ENCODE measurements around the gene HOXC4. TPM values are rescaled to one million over a fixed set of nuclear protein-coding genes. Genes with fewer than 3 reads are reported as not detected.

Gene HOXC4
- total and polyA plus RNA-seq, 4 donors = 0.02 TPM; not detected in 3

GRCh38 chr12:54020591-54021405, 32.8 kb upstream of the HOXC4 start:
- TF ChIP-seq FOXA1 (IDR thresholded peaks at IDR 0.05) (no peak), EGR1 (IDR thresholded peaks at IDR 0.05; ENCODE audit: low read depth in 2 of 2) (no peak), RXRA (IDR thresholded peaks at IDR 0.05) (no peak), YY1 (IDR thresholded peaks at IDR 0.05) (no peak)
- peaks cover 7 to 51% (median 18%) of the 10 kb centered on the region in 4 donors for H3K27me3 ChIP-seq (ENCODE audit: control insufficient read depth in 4 of 4, insufficient read depth in 4 of 4, low read length in 3 of 4)
- peaks cover 0 to 13% (median 9%) of the 10 kb centered on the region in 4 donors for H3K4me1 ChIP-seq (ENCODE audit: control insufficient read depth in 4 of 4, insufficient read depth in 4 of 4, low read length in 3 of 4)
- H3K36me3 ChIP-seq (ENCODE audit: control insufficient read depth in 4 of 4, insufficient read depth in 3 of 4, low read depth in 1 of 4, low read length in 3 of 4) = no peaks in the 10 kb centered on the region
- no peaks in the 10 kb centered on the region for H3K9me3 ChIP-seq (ENCODE audit: control insufficient read depth in 4 of 4, low read length in 3 of 4)
- no peak overlapping the region for H3K27ac ChIP-seq (ENCODE audit: low read depth in 1 of 2, low read length in 2 of 2)
- H3K9ac ChIP-seq (ENCODE audit: low read depth in 1 of 2, low read length in 2 of 2) = no peak overlapping the region
- no peak overlapping the region for H3K4me3 ChIP-seq (ENCODE audit: low read depth in 1 of 3, low read length in 3 of 3)
- WGBS = 32% methylated on average over 23 of the region's 23 CpGs
- DNase-seq (ENCODE audit: low spot score) = no peak

- 15% methylated on average over 16 of the region's 16 CpGs for WGBS
- Histone ChIP-seq H3K9me3 (ENCODE audit: control insufficient read depth in 4 of 4, low read length in 3 of 4) (no peaks in the 10 kb centered on the region), H3K9ac (ENCODE audit: low read depth in 1 of 2, low read length in 2 of 2) (no peak overlapping the region), H3K27ac (ENCODE audit: low read depth in 1 of 2, low read length in 2 of 2) (no peak overlapping the region), H3K27me3 (ENCODE audit: control insufficient read depth in 4 of 4, insufficient read depth in 4 of 4, low read length in 3 of 4) (peaks cover 6 to 52% (median 19%) of the 10 kb centered on the region in 4 donors), H3K4me1 (ENCODE audit: control insufficient read depth in 4 of 4, insufficient read depth in 4 of 4, low read length in 3 of 4) (peaks cover 0 to 13% (median 9%) of the 10 kb centered on the region in 4 donors), H3K4me3 (ENCODE audit: low read depth in 1 of 3, low read length in 3 of 3) (no peak overlapping the region), H3K36me3 (ENCODE audit: control insufficient read depth in 4 of 4, insufficient read depth in 3 of 4, low read depth in 1 of 4, low read length in 3 of 4) (no peaks in the 10 kb centered on the region)
- TF ChIP-seq CTCF (IDR thresholded peaks at IDR 0.05; ENCODE audit: low read depth, low read length, missing input control) (peak; percentile 4), SP1 (IDR thresholded peaks at IDR 0.05) (no peak)
- no peak for DNase-seq (ENCODE audit: low spot score)
These were observed 32.1 kb upstream of the HOXC4 start for GRCh38 chr12:54021432-54022013.

- H3K27ac ChIP-seq (ENCODE audit: low read depth in 1 of 2, low read length in 2 of 2) = no peak overlapping the region
- DNase-seq (ENCODE audit: low spot score) = no peak
- WGBS = 26% methylated on average over 8 of the region's 8 CpGs
- peaks cover 6 to 47% (median 24%) of the 10 kb centered on the region in 4 donors for H3K27me3 ChIP-seq (ENCODE audit: control insufficient read depth in 4 of 4, insufficient read depth in 4 of 4, low read length in 3 of 4)
- no peak overlapping the region for H3K4me3 ChIP-seq (ENCODE audit: low read depth in 1 of 3, low read length in 3 of 3)
- H3K36me3 ChIP-seq (ENCODE audit: control insufficient read depth in 4 of 4, insufficient read depth in 3 of 4, low read depth in 1 of 4, low read length in 3 of 4) = no peaks in the 10 kb centered on the region
- H3K9ac ChIP-seq (ENCODE audit: low read depth in 1 of 2, low read length in 2 of 2) = no peak overlapping the region
- no peaks in the 10 kb centered on the region for H3K9me3 ChIP-seq (ENCODE audit: control insufficient read depth in 4 of 4, low read length in 3 of 4)
- peaks cover 0 to 11% (median 6%) of the 10 kb centered on the region in 4 donors for H3K4me1 ChIP-seq (ENCODE audit: control insufficient read depth in 4 of 4, insufficient read depth in 4 of 4, low read length in 3 of 4)
- TF ChIP-seq ATF3 (IDR thresholded peaks at IDR 0.05) (no peak), FOXA2 (IDR thresholded peaks at IDR 0.05) (no peak), HNF4A (conservative IDR thresholded peaks at IDR 0.05) (no peak), RAD21 (IDR thresholded peaks at IDR 0.05) (no peak), SP1 (IDR thresholded peaks at IDR 0.05) (no peak), JUND (IDR thresholded peaks at IDR 0.05) (no peak), CTCF (IDR thresholded peaks at IDR 0.05; ENCODE audit: low read depth, low read length, missing input control) (no peak), TAF1 (conservative IDR thresholded peaks at IDR 0.05) (no peak), REST (IDR thresholded peaks at IDR 0.05) (no peak), RXRA (IDR thresholded peaks at IDR 0.05) (no peak)
These were observed 30.4 kb upstream of the HOXC4 start for GRCh38 chr12:54022960-54023884.
